ENCODE measurements around the gene AQR. TPM values are rescaled to one million over a fixed set of nuclear protein-coding genes. Genes with fewer than 3 reads are reported as not detected.

The AQR gene
- total and polyA plus RNA-seq, 10 of the 15 experiments (the other 5 are each of a cell fraction or from before 2014, with no cell fraction given) = 18.2 to 53.5 (median 32.6) TPM

DNA sequence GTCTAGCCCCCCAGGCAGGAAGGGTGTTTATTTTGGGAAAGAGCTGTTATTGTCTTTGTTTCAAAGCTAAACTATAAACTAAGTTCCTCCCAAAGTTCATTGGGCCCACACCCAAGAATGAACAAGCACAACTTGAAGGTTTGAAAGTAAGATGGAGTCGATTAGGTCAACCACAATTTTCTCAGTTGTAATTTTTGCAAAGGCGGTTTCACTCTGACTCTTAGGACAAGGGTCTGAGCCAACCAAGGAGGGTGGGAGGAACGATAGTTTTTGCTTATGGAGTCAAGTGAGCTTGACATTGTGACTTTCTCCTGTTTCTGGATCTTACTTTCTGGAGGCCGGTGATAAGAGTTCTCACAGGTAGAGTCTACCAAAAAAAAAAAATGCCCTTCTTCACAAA lies 24.3 kb upstream of the AQR start (continued):
- TF ChIP-seq RFX5 (IDR thresholded peaks at IDR 0.05; ENCODE audit: low read depth, low read length) (no peak), ATF2 (IDR thresholded peaks at IDR 0.05; ENCODE audit: low read length) (peak; percentile 88), E4F1 (IDR thresholded peaks at IDR 0.05; ENCODE audit: borderline replicate concordance, partially characterized antibody) (no peak), SMAD1 (IDR thresholded peaks at IDR 0.05; ENCODE audit: low read depth, partially characterized antibody) (no peak), ZNF207 (IDR thresholded peaks at IDR 0.05; ENCODE audit: borderline replicate concordance) (no peak), MTA3 (IDR thresholded peaks at IDR 0.05; ENCODE audit: borderline replicate concordance, low read length) (peak; percentile 63; the same call in 1 of the 2 replicates), POLR2A (IDR thresholded peaks at IDR 0.05; ENCODE audit: low read depth, low read length) (no peak), RUNX3 (IDR thresholded peaks at IDR 0.05; ENCODE audit: low read length) (peak; percentile 94), IKZF1 (conservative IDR thresholded peaks at IDR 0.05) (peak; percentile 21), POU2F2 (IDR thresholded peaks at IDR 0.05; ENCODE audit: borderline replicate concordance, low read depth, low read length) (peak; percentile 63; the same call in 1 of the 3 replicates), E2F4 (IDR thresholded peaks at IDR 0.05; ENCODE audit: low read depth, low read length) (no peak), PML (IDR thresholded peaks at IDR 0.05; ENCODE audit: low read length) (peak; percentile 28; the same call in 1 of the 2 replicates), TCF12 (IDR thresholded peaks at IDR 0.05; ENCODE audit: low read depth, low read length) (no peak), ZBTB40 (IDR thresholded peaks at IDR 0.05; ENCODE audit: borderline replicate concordance) (no peak), SUZ12 (IDR thresholded peaks at IDR 0.05; ENCODE audit: unreplicated experiment) (no peak), ZNF24 (IDR thresholded peaks at IDR 0.05) (no peak), MXI1 (IDR thresholded peaks at IDR 0.05; ENCODE audit: low read depth, low read length) (no peak), SP1 (IDR thresholded peaks at IDR 0.05; ENCODE audit: low read depth, low read length) (peak; percentile 42), NFYB (IDR thresholded peaks at IDR 0.05; ENCODE audit: insufficient read depth, low read depth, low read length) (peak; percentile 73; the same call in 1 of the 2 replicates), GABPA (IDR thresholded peaks at IDR 0.05; ENCODE audit: low read depth) (peak; percentile 34; the same call in 1 of the 2 replicates), GATAD2B (conservative IDR thresholded peaks at IDR 0.05; ENCODE audit: low read depth) (no peak), PAX8 (IDR thresholded peaks at IDR 0.05) (no peak)
- TF ChIP-seq, protein P1, sequence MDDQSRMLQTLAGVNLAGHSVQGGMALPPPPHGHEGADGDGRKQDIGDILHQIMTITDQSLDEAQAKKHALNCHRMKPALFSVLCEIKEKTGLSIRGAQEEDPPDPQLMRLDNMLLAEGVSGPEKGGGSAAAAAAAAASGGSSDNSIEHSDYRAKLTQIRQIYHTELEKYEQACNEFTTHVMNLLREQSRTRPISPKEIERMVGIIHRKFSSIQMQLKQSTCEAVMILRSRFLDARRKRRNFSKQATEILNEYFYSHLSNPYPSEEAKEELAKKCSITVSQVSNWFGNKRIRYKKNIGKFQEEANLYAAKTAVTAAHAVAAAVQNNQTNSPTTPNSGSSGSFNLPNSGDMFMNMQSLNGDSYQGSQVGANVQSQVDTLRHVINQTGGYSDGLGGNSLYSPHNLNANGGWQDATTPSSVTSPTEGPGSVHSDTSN (IDR thresholded peaks at IDR 0.05; ENCODE audit: insufficient replicate concordance, low read depth, low read length) = no peak

All from GM12878 (cell line).